Stimulated activated effector memory CD8-positive, alpha-beta T cell treated with anti-CD3 and anti-CD28 coated beads, Interleukin-12 subunit alpha, Interleukin-12 subunit beta, amount 100 ng/mL, for 72 hours (primary cell): ENCODE data around the gene MGP.

ENCODE experiments used
- ATAC-seq: fragments of 150-1000 bp; cut with Tn5 transposase; 2 replicates; pipeline ENCODE4 v1.10.0; 2021
- DNase-seq, 2 donors: peaks; one replicate each; pipeline ENCODE4 v3.0.0; 2021 to 2022; ENCODE audit warnings: low spot score in 2 of 2
- H3K27ac Mint-ChIP-seq: one replicate; pipeline ENCODE4 v1.8.0; 2022; ENCODE audit warnings: mild to moderate bottlenecking, mixed read lengths
- H3K36me3 Mint-ChIP-seq: one replicate; pipeline ENCODE4 v1.8.0; 2022; ENCODE audit warnings: mild to moderate bottlenecking, mixed read lengths
- H3K4me1 Mint-ChIP-seq: one replicate; pipeline ENCODE4 v1.8.0; 2022; ENCODE audit warnings: mixed read lengths
- H3K4me3 Mint-ChIP-seq: one replicate; pipeline ENCODE4 v1.8.0; 2022; ENCODE audit warnings: mild to moderate bottlenecking, mixed read lengths
- H3K9me3 Mint-ChIP-seq: one replicate; pipeline ENCODE4 v1.8.0; 2022; ENCODE audit warnings: mixed read lengths

MGP gene

DNA sequence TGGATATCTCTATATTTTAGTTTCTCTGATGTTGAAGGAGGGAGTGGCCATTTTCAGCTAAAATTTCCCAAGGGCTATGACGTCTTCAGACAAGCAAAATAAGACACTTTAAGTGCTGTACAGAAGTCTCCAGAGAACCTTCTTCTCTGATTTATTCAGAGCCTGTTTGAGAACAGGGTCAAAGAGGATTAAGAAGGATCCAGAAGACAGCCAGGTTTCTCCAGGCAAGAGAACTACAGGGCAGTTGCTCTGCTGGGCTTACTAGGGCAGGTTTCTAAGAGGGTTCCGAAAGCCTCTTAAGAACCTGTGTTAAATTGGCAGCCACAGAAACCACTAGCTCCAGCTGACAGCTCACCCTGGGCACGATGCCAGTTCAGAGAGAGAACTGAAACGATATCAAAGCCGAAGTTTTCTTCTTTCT, 1.2 kb downstream of the MGP start:
- DNase-seq, result peak; percentile 43 to 76
- Mint-ChIP-seq H3K27ac (peak overlapping the region; percentile 18), H3K4me3 (peak overlapping the region; percentile 26), H3K4me1 (peaks cover 13% of the 10 kb centered on the region), H3K9me3 (no peaks in the 10 kb centered on the region), H3K36me3 (no peaks in the 10 kb centered on the region)
- peak; percentile 99 for ATAC-seq

DNA sequence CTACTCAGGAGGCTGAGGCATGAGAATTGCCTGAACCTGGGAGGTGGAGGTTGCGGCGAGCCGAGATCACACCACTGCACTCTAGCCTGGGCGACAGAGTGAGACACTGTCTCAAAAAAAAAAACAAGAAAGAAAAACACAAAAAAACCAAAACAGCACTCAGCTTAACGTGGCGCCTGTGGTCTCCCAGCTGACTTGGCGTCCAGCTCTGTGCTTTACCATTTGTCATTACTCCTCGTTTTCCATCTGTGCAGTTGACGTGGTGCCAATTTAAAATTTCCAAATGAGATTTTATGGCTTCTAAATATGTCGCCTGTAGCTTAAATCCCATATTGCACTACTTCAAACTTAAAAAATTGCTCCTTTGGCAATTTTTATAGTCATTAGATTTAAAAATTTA, 2.0 kb downstream of the MGP start:
- ATAC-seq (no peak), DNase-seq (no peak)
- H3K9me3 Mint-ChIP-seq, result no peaks in the 10 kb centered on the region
- no peak overlapping the region for H3K4me3 Mint-ChIP-seq
- peaks cover 13% of the 10 kb centered on the region for H3K4me1 Mint-ChIP-seq
- H3K36me3 Mint-ChIP-seq, result no peaks in the 10 kb centered on the region
- H3K27ac Mint-ChIP-seq, result no peak overlapping the region

DNA sequence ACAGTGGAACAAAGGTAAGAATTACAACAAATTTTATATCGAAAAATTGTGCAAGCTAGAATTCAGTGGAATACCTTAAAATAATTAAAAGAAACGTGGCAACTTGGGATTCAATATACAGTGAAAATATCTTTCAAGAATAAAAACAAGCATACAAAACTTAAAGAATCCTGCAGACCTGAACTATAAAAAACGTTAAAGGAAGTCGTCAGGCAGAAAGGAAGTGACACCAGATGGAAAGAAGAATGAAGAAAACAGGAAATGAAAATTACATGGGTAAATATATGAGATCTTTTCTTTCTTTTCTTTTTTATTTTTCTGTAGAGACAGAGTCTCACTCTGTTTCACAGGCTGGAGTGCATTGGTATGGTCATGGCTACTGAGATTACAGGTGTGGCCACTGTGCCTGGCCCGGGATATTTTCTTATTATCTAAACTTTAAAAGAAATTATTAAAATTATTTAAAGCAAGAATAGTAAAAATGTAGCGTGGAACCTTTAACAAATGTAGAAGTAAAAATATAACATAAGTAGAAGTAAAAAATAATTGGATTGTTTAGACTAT, 4.7 kb downstream of the MGP start:
- ATAC-seq, result no peak
- peaks cover 13% of the 10 kb centered on the region for H3K4me1 Mint-ChIP-seq
- H3K9me3 Mint-ChIP-seq, result no peaks in the 10 kb centered on the region
- no peak for DNase-seq
- H3K27ac Mint-ChIP-seq, result no peak overlapping the region
- no peaks in the 10 kb centered on the region for H3K36me3 Mint-ChIP-seq
- H3K4me3 Mint-ChIP-seq, result no peak overlapping the region

DNA sequence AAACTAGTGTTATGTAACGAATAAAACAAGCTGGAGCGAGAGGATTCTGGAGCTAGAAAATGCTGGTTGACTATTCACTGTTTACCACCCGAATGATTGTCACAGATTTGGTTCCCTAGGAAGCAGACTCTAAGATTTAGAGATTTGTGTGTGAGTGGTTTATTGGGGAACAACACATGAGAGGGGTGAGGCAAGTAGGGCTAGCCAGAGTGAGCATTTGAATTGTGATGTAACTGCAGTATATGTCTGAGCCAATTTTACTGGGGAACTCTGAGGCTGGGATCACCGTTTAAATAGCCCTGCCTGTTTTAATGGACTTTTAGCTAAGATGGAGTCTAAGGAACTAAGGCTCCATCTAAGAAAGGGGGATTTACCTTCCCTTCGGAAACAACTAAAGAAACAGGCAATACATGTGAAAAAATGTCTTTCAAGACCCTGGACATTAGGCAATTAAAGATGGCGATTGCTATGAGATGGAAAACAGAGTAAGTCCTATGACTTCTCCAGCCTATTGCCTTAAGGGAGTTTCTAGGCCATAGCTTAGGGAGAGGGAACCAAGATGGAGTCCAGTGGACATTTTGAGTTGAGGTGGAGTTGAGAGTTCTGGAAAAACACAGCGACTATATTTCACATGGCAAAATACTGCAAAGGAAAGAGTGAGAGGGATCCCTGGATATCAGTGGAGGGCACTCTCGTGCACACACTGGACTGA, 6.3 kb downstream of the MGP start:
- Mint-ChIP-seq H3K9me3 (no peaks in the 10 kb centered on the region), H3K36me3 (no peaks in the 10 kb centered on the region), H3K4me3 (no peak overlapping the region), H3K4me1 (peaks cover 4% of the 10 kb centered on the region), H3K27ac (no peak overlapping the region)
- DNase-seq (no peak), ATAC-seq (no peak)

DNA sequence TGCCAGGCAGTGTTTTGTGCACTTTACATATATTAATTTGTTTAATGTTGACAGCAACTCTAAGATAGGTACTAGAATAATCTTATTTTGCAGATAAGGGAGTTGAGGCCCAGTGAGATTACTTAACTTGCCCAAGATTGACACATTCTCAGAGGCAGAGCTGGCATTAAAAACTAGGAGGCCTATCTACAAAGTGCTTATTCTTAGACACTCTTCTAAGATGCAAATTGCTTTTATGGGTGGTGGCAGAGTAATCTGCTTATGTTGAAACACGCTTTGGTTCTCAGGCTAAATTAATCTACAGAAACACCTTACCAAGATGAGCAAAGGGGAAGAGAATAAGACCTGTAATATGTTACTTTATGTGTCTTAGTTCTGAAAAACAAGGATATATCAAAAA, 7.2 kb downstream of the MGP start:
- no peak for ATAC-seq
- no peak overlapping the region for H3K27ac Mint-ChIP-seq
- no peaks in the 10 kb centered on the region for H3K4me1 Mint-ChIP-seq
- no peaks in the 10 kb centered on the region for H3K36me3 Mint-ChIP-seq
- H3K9me3 Mint-ChIP-seq, result no peaks in the 10 kb centered on the region
- no peak for DNase-seq
- no peak overlapping the region for H3K4me3 Mint-ChIP-seq

DNA sequence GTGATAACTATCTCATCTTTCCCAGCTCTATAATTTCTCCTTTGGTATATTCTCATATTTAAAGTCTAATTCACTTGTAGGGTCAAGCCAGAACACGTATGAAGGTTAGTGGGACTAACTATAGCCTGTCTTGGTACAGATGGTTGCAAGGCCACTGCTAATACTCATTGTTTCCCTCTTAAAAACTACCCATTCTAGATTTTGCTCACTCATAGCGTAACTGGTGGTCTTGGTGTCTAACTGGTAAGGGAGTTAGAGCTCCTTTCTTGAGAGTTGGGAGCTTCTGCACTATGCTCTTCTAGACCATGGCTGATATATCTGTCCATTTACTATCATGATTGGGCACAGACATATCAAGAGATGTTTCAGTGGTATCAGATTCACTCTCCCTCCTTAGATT, 8.8 kb downstream of the MGP start:
- Mint-ChIP-seq H3K36me3 (no peaks in the 10 kb centered on the region), H3K4me3 (no peak overlapping the region), H3K4me1 (no peaks in the 10 kb centered on the region), H3K9me3 (no peaks in the 10 kb centered on the region), H3K27ac (no peak overlapping the region)
- no peak for ATAC-seq
- no peak for DNase-seq

DNA sequence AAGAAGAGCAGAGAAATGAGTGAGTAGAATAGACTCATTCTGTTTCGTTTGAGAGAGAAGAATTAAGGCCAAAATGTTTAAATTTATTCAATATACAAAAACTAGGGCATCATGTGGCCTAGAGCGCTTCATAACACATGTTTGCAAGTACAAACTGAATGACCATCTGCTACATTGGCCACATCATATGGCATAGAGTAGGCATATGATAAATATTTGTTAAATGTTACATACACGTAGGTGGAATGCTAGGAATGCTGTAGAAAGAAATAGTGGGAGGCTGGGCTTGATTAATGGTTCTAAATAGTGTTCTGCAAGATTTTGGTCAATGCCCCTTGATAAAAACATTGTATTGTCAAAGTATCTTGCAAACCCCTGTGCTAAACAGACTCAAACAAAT, 10.8 kb downstream of the MGP start:
- Mint-ChIP-seq H3K9me3 (no peaks in the 10 kb centered on the region), H3K4me3 (no peak overlapping the region), H3K27ac (no peak overlapping the region), H3K4me1 (peaks cover 2% of the 10 kb centered on the region), H3K36me3 (no peaks in the 10 kb centered on the region)
- no peak for DNase-seq
- no peak for ATAC-seq

DNA sequence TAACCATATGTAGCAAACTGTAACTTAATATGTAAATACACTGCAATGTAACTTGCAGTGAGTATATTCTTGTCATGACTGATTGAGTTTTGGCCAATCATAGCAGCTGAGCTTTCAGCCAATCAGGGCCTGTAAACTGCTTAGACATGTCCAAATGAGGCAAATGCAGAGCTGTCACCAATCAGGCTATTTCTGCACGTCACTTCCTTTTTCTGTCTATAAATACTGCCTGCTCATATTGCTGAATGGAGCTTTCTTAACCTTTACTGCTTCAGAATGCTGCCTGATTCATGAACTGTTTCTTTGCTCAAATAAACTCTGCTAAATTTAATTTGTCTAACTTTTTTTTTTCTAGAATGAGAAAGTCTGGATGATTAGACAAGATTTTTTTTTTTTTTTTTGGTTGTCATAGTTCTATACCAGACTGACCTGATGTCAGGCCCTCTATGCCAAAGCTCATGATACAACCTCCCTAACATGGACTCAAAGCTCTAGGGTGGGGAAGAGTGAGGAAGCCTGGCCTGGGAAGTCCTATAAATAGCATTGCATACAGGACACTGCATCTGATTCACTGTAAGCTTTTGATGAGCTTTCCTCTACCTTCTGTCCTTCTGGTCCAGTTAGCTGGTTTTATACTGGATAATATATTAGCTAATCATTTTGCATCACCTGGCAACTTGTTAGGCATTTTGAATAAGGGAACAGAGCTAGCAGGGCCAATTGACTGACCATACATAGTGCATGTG, 12.0 kb downstream of the MGP start:
- no peak for ATAC-seq
- H3K27ac Mint-ChIP-seq, result no peak overlapping the region

DNA sequence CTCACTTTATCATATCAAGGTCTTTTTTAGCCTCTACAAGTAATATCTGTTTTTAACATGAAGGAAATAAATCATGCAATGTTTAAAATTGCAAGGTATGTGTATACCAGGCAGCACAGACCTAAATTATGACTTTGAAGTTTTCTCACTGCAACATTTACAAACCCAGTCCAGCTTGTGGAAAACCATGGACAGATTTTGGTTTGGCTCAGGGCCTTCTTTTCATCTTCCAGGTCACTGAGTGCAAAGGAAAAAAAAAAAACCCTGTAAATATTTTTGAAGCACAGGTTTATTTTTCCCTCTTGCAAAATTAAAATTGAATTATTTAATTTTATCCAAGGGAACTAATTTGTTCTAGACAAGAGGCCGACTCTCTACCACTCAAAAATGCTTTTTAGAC, 13.8 kb downstream of the MGP start:
- DNase-seq (no peak), ATAC-seq (no peak)
- Mint-ChIP-seq H3K4me3 (no peak overlapping the region), H3K27ac (no peak overlapping the region), H3K36me3 (no peaks in the 10 kb centered on the region), H3K4me1 (peaks cover 6% of the 10 kb centered on the region), H3K9me3 (peaks cover 4% of the 10 kb centered on the region)

More for the DNA sequence above, 12.0 kb downstream of the MGP start:
- peaks cover 6% of the 10 kb centered on the region for H3K4me1 Mint-ChIP-seq
- H3K36me3 Mint-ChIP-seq, result no peaks in the 10 kb centered on the region
- no peaks in the 10 kb centered on the region for H3K9me3 Mint-ChIP-seq
- no peak for DNase-seq
- no peak overlapping the region for H3K4me3 Mint-ChIP-seq

DNA sequence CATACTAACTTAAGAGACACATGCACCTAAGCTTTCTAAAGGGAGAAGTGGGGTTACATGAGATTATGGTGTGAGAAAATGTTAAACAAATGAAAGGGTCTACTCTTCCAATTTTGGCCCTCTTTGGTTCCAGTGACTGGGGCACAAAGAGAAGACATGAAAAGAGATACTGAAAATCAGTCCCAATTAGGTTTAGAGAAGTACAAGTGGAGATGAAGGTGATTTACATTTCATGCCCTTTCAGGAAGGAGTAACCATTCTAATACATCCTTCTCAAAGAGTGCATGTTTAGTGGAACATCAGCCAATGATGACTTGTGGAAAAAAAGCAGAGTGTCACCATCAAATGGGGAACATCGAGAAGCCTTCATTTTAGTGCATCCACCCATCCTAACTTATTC, 14.4 kb downstream of the MGP start:
- ATAC-seq, result no peak
- Mint-ChIP-seq H3K4me1 (peaks cover 6% of the 10 kb centered on the region), H3K27ac (no peak overlapping the region), H3K36me3 (no peaks in the 10 kb centered on the region), H3K9me3 (peaks cover 4% of the 10 kb centered on the region), H3K4me3 (no peak overlapping the region)
- DNase-seq, result no peak

DNA sequence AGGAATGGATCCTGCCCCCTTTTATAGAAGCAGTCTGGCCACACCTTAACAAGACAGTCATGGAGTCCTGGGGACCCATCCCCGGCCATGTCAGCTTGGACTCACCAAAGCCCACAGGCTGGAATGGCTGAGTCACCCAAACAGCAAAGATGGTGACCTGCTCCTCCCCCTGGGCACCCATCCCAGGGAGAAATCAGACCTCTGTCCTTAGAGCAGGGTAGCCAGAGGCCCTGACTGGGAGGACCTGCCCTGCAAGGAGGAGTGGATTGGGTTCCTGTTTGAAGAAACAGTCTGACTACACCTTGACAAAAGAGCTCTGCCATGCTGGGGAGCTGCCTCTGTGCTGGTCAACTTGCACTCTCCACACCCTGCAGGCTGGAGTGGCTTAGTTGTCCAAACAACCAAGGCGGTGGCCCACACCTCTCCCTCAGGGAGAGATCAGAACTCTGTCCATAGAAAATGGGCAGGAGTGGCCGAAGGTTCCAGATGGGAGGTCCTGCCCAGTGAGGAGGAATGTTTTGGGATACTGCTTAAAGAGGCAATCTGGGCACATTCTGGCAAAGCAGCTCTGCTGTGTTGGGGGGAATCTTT, 16.6 kb downstream of the MGP start:
- Mint-ChIP-seq H3K27ac (no peak overlapping the region), H3K4me1 (peaks cover 6% of the 10 kb centered on the region), H3K36me3 (no peaks in the 10 kb centered on the region), H3K4me3 (no peak overlapping the region), H3K9me3 (peaks cover 4% of the 10 kb centered on the region)
- DNase-seq (no peak), ATAC-seq (no peak)

DNA sequence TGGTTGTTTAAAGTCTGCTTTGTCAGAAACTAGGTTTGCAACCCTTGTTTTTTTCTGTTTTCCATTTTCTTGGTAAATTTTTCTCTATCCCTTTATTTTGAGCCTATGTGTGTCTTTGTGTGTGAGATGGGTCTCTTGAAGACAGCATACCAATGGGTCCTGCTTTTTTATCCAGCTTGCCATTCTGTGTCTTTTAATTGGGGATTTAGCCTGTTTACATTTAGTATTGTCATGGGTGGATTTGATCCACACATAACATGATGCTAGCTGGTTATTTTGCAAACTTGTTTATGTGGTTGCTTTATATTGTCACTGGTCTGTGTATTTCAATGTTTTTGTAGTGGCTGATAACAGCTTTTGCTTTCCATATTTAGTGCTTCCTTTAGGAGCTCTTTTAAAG, 25.2 kb downstream of the MGP start:
- Mint-ChIP-seq H3K27ac (no peak overlapping the region), H3K36me3 (no peaks in the 10 kb centered on the region), H3K9me3 (peaks cover 2% of the 10 kb centered on the region), H3K4me3 (no peak overlapping the region), H3K4me1 (no peaks in the 10 kb centered on the region)
- DNase-seq (no peak), ATAC-seq (no peak)

DNA sequence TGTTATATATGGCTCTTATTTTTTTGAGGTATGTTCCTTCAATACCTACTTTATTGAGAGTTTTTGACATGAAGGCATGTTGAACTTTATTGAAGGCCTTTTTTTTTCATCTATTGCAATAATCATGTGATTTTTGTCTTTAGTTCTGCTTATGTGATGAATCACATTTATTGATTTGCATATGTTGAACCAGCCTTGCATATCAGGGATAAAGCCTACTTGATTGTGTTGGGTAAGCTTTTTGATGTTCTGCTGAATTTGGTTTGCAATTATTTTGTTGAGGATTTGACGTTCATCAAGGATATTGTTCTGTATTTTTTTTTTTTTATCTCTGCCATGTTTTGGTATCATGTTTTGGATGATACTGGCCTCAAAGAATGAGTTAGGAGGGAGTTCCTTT, 27.1 kb downstream of the MGP start:
- DNase-seq (no peak), ATAC-seq (no peak)
- Mint-ChIP-seq H3K4me1 (no peaks in the 10 kb centered on the region), H3K36me3 (no peaks in the 10 kb centered on the region), H3K27ac (no peak overlapping the region), H3K9me3 (peaks cover 2% of the 10 kb centered on the region), H3K4me3 (no peak overlapping the region)

DNA sequence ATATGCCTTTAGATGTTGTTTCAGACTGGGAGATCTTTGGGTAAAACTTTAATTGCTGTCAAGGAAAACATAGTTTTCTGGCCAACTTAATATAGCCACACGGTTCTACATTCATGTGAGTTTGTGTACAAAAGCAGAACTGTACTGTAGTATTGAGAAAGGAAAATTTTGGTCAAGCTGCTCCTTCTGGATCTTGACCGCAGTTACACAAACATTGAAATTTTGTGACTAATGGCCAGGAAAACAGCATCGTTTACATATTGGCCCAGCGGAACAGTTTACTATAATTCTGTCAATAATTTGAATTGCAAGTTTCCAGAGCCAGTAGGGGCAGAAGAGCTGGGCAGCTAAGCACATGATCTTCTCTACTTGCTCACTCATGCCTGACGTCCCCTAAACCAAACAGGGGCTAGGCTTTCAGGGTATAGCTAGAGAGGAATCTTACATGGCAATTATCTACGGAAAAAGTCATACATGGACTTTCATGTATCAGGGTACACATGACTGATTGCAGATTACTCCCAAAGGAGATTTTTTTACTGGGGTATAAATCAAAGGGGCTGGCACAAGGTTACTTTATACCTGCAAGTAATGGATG, 31.0 kb downstream of the MGP start:
- no peak for DNase-seq
- ATAC-seq, result no peak
- H3K36me3 Mint-ChIP-seq, result no peaks in the 10 kb centered on the region
- no peak overlapping the region for H3K27ac Mint-ChIP-seq
- peaks cover 2% of the 10 kb centered on the region for H3K9me3 Mint-ChIP-seq
- H3K4me3 Mint-ChIP-seq, result no peak overlapping the region
- no peaks in the 10 kb centered on the region for H3K4me1 Mint-ChIP-seq

DNA sequence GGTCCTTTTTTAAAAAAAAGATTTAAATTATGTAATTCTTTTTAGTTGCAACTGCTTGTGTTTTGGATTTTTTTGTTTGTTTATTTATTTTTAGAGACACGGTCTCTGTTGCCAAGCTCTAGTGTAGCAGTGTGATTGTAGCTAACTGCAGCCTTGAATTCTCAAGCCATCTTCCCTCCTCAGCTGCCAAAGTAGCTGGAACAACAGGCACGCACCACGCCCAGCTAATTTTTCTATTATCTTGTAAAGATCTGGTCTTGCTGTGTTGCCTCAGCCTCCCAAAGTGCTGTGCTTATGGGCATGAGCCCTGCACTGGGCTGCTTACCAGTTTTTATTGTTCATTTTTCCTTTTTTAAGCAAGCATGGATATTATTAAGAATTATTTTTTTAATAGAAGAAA, 31.7 kb downstream of the MGP start:
- ATAC-seq, result no peak
- Mint-ChIP-seq H3K36me3 (no peaks in the 10 kb centered on the region), H3K27ac (no peak overlapping the region)

More for the DNA sequence above, 31.7 kb downstream of the MGP start:
- DNase-seq, result no peak
- no peaks in the 10 kb centered on the region for H3K4me1 Mint-ChIP-seq
- H3K9me3 Mint-ChIP-seq, result no peaks in the 10 kb centered on the region
- no peak overlapping the region for H3K4me3 Mint-ChIP-seq
